ENCODE results near the gene SYT2.
"Not testable (repeated sequence)": the region's sequence is repeated elsewhere in the genome, so short reads cannot be mapped to it uniquely, and the experiment has no call there.

Gene SYT2

DNA sequence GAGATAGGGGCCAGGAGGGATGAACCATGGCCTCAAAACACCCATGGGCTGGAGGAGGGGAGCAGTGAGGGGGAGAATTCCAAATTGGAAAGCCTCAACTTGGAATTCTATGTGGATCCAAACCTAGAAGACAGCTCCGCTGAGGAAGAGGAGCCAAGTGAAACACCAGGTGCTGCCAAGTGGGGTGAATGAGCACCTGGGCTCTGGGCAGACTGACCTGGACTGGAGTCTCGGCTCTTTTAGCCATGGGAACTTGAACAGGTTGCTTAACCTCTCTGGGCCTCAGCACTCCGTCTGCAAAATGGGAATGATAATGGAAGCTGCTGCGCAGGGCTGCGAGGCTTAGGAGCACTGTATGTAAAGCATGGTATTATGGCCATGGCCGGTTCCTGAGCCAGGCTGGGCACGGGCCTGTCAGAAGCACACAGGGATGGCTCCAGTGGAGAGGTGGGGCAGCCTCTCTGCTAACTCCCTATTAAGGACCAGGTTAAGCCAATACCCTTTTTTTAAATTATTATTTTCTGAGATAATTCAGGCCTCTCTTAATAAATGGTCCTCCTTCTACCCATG, 81.5 kb downstream of the SYT2 start:
- TF ChIP-seq ZNF70 (CRISPR knock-in tag; IDR thresholded peaks at IDR 0.05): no peak
- no peak for TF ChIP-seq ZC3H10 (CRISPR knock-in tag; IDR thresholded peaks at IDR 0.05)
- TF ChIP-seq, protein P1, sequence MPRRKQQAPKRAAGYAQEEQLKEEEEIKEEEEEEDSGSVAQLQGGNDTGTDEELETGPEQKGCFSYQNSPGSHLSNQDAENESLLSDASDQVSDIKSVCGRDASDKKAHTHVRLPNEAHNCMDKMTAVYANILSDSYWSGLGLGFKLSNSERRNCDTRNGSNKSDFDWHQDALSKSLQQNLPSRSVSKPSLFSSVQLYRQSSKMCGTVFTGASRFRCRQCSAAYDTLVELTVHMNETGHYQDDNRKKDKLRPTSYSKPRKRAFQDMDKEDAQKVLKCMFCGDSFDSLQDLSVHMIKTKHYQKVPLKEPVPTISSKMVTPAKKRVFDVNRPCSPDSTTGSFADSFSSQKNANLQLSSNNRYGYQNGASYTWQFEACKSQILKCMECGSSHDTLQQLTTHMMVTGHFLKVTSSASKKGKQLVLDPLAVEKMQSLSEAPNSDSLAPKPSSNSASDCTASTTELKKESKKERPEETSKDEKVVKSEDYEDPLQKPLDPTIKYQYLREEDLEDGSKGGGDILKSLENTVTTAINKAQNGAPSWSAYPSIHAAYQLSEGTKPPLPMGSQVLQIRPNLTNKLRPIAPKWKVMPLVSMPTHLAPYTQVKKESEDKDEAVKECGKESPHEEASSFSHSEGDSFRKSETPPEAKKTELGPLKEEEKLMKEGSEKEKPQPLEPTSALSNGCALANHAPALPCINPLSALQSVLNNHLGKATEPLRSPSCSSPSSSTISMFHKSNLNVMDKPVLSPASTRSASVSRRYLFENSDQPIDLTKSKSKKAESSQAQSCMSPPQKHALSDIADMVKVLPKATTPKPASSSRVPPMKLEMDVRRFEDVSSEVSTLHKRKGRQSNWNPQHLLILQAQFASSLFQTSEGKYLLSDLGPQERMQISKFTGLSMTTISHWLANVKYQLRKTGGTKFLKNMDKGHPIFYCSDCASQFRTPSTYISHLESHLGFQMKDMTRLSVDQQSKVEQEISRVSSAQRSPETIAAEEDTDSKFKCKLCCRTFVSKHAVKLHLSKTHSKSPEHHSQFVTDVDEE (CRISPR knock-in tag; IDR thresholded peaks at IDR 0.05): no peak
- TF ChIP-seq ZNF565 (CRISPR knock-in tag; conservative IDR thresholded peaks at IDR 0.05; ENCODE audit: low read depth): no peak
- TF ChIP-seq PPARA (CRISPR knock-in tag; IDR thresholded peaks at IDR 0.05; ENCODE audit: borderline replicate concordance): no peak
- no peak for TF ChIP-seq OSR1 (CRISPR knock-in tag; IDR thresholded peaks at IDR 0.05)

DNA sequence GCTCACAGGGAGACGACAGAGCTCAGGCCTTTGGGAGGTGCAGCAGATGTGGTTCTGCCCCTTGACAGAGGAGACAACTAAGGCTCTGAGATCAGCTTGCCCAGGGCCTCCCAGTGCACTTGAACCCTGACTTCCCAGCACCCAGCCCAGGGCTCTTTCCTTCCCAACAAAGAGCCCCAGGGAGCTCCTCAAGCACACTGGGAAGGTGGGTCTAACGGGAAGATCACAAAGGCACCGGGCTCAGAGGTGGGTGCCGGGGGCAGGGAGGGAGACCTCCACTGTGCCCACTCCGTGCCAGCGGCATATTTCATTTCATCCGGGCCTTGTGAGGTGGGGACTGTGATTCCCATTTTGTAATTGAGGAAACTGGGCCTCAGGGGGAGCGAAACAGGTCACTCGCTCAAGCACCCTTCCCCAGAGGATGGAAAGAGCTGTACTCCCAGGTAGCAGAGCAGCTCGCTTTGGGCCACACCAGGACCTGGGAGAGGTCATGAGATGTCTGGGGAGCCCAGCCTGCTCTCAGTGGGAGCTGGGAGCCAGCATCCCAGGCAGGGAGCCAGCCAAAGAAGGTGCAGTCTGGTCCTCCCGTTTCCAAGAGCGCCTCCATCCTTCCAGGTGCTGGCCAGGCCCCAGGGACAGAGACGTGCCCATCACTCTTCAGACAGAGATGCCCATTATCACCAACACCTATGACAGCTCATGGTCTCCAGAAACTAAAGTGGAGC, 82.3 kb downstream of the SYT2 start:
- ATAC-seq: no peak
- TF ChIP-seq BACH2 (CRISPR knock-in tag; IDR thresholded peaks at IDR 0.05; ENCODE audit: borderline replicate concordance) (no peak), ZFP30 (CRISPR knock-in tag; IDR thresholded peaks at IDR 0.05) (no peak), GLIS3 (CRISPR knock-in tag; IDR thresholded peaks at IDR 0.05) (no peak), SNAI2 (CRISPR knock-in tag; IDR thresholded peaks at IDR 0.05) (no peak), RARB (CRISPR knock-in tag; IDR thresholded peaks at IDR 0.05) (no peak), ZNF8 (CRISPR knock-in tag; IDR thresholded peaks at IDR 0.05) (no peak), ARNTL (CRISPR knock-in tag; IDR thresholded peaks at IDR 0.05; ENCODE audit: borderline replicate concordance, low read depth) (no peak), ZNF70 (CRISPR knock-in tag; IDR thresholded peaks at IDR 0.05) (no peak), CSDC2 (CRISPR knock-in tag; IDR thresholded peaks at IDR 0.05) (no peak)
- TF ChIP-seq, protein P2, sequence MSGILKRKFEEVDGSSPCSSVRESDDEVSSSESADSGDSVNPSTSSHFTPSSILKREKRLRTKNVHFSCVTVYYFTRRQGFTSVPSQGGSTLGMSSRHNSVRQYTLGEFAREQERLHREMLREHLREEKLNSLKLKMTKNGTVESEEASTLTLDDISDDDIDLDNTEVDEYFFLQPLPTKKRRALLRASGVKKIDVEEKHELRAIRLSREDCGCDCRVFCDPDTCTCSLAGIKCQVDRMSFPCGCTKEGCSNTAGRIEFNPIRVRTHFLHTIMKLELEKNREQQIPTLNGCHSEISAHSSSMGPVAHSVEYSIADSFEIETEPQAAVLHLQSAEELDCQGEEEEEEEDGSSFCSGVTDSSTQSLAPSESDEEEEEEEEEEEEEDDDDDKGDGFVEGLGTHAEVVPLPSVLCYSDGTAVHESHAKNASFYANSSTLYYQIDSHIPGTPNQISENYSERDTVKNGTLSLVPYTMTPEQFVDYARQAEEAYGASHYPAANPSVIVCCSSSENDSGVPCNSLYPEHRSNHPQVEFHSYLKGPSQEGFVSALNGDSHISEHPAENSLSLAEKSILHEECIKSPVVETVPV (CRISPR knock-in tag; IDR thresholded peaks at IDR 0.05): no peak
- TF ChIP-seq, protein P1 (CRISPR knock-in tag; IDR thresholded peaks at IDR 0.05): no peak
- TF ChIP-seq, protein P3, sequence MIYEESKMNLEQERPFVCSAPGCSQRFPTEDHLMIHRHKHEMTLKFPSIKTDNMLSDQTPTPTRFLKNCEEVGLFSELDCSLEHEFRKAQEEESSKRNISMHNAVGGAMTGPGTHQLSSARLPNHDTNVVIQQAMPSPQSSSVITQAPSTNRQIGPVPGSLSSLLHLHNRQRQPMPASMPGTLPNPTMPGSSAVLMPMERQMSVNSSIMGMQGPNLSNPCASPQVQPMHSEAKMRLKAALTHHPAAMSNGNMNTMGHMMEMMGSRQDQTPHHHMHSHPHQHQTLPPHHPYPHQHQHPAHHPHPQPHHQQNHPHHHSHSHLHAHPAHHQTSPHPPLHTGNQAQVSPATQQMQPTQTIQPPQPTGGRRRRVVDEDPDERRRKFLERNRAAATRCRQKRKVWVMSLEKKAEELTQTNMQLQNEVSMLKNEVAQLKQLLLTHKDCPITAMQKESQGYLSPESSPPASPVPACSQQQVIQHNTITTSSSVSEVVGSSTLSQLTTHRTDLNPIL (CRISPR knock-in tag; IDR thresholded peaks at IDR 0.05; ENCODE audit: low read depth): no peak

More for the DNA sequence above, 81.5 kb downstream of the SYT2 start:
- ATAC-seq: no peak

DNA sequence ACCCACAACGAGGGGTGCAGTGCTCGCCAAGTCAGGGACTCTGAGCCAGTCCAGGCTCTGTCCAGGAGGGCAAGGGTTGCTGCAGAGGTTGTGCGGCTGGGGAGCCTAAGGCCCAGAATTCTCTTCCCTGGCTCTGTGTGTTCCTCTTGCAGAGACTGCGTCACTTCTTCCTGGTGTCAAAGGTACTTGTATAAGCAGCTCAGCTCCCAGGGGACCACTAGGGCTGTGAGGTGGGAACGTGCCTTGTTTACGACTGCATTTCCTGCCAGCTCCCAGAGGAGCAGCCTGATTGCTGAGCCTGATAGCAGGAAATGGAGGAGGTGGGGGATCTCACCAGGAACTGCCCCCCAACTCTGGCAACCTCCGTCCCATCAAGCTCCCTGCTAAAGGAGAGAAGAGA, 83.2 kb downstream of the SYT2 start:
- not testable (repeated sequence) for ATAC-seq

DNA sequence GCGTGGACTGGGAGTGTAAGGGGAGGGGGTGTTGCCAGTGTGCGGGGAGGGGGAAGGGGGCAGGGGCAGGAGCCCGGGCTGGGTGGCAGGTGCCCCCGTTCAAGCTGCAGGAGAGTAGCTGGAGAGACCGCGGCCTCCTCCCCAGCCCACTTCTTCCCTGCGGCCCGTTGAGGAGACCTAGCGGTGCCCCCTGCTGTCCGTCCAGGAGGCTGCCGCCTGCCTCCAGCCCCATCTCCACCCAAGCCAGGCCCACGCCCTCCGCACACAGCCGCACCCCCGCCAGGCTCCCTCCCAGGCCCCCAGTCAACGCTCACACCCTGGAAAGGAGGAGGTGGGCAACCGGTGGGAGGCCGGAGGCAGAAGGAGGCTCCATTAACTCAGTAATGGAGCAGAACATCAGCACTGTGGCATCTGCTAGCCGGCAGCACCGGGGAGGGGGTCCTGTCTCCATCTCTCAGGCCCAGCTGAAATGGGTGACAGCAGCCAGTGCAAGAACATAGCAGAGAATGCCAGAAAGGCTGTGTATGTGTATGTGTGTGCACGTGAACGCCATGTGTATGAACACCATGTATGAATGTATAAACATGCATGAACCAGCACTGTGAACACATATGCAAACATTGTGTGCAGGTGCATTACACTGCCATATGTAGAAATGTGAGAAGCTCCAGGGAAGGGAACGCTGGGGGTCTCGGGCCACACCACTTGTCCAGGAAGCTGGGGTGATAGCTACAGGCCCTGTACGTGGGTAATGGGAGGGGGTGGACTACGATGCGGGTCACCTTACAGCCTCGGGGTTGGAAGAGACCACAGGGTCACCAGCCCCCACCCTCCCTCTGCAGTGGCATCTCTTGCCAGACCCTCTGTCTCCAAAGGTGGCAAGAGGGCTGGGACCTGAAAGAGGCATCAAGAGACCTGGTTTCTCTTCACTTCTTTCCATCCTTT, 84.6 kb downstream of the SYT2 start:
- ATAC-seq: peak; percentile 95
- no peak for TF ChIP-seq RARB (CRISPR knock-in tag; IDR thresholded peaks at IDR 0.05)
- no peak for TF ChIP-seq GLIS3 (CRISPR knock-in tag; IDR thresholded peaks at IDR 0.05)
- TF ChIP-seq, protein P4, sequence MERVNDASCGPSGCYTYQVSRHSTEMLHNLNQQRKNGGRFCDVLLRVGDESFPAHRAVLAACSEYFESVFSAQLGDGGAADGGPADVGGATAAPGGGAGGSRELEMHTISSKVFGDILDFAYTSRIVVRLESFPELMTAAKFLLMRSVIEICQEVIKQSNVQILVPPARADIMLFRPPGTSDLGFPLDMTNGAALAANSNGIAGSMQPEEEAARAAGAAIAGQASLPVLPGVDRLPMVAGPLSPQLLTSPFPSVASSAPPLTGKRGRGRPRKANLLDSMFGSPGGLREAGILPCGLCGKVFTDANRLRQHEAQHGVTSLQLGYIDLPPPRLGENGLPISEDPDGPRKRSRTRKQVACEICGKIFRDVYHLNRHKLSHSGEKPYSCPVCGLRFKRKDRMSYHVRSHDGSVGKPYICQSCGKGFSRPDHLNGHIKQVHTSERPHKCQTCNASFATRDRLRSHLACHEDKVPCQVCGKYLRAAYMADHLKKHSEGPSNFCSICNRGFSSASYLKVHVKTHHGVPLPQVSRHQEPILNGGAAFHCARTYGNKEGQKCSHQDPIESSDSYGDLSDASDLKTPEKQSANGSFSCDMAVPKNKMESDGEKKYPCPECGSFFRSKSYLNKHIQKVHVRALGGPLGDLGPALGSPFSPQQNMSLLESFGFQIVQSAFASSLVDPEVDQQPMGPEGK (CRISPR knock-in tag; IDR thresholded peaks at IDR 0.05; ENCODE audit: borderline replicate concordance): no peak
- TF ChIP-seq ESRRG (CRISPR knock-in tag; IDR thresholded peaks at IDR 0.05): no peak
- TF ChIP-seq, protein P3 (CRISPR knock-in tag; IDR thresholded peaks at IDR 0.05; ENCODE audit: low read depth): no peak
- TF ChIP-seq, protein P5, sequence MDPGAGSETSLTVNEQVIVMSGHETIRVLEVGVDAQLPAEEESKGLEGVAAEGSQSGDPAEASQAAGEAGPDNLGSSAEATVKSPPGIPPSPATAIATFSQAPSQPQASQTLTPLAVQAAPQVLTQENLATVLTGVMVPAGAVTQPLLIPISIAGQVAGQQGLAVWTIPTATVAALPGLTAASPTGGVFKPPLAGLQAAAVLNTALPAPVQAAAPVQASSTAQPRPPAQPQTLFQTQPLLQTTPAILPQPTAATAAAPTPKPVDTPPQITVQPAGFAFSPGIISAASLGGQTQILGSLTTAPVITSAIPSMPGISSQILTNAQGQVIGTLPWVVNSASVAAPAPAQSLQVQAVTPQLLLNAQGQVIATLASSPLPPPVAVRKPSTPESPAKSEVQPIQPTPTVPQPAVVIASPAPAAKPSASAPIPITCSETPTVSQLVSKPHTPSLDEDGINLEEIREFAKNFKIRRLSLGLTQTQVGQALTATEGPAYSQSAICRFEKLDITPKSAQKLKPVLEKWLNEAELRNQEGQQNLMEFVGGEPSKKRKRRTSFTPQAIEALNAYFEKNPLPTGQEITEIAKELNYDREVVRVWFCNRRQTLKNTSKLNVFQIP (CRISPR knock-in tag; IDR thresholded peaks at IDR 0.05; ENCODE audit: borderline replicate concordance, low read depth): no peak
- TF ChIP-seq ZNF565 (CRISPR knock-in tag; conservative IDR thresholded peaks at IDR 0.05; ENCODE audit: low read depth): no peak
- no peak for TF ChIP-seq PPARA (CRISPR knock-in tag; IDR thresholded peaks at IDR 0.05; ENCODE audit: borderline replicate concordance)
- TF ChIP-seq OSR1 (CRISPR knock-in tag; IDR thresholded peaks at IDR 0.05): no peak

Measured in SK-N-SH treated with all-trans-retinoic acid at 6 μM for 48 hours (cell line).